A549 (cell line): ENCODE results near the gene TMEM120B.

Experiments
- JUNB ChIP-seq: fragments of >200 bp; sonication (Bioruptor Twin); formaldehyde crosslinking; IDR thresholded peaks from 2 replicates; pipeline ENCODE4 v1.6.1; 2016
- TF ChIP-seq, protein P1 (sequence below): fragments of >200 bp; sonication (Bioruptor Twin); formaldehyde crosslinking; IDR thresholded peaks from 3 replicates; pipeline ENCODE4 v1.5.1; 2016

GRCh38 chr12:121784460-121784859 lies 71.9 kb downstream of the TMEM120B start:
- TF ChIP-seq, protein P1, sequence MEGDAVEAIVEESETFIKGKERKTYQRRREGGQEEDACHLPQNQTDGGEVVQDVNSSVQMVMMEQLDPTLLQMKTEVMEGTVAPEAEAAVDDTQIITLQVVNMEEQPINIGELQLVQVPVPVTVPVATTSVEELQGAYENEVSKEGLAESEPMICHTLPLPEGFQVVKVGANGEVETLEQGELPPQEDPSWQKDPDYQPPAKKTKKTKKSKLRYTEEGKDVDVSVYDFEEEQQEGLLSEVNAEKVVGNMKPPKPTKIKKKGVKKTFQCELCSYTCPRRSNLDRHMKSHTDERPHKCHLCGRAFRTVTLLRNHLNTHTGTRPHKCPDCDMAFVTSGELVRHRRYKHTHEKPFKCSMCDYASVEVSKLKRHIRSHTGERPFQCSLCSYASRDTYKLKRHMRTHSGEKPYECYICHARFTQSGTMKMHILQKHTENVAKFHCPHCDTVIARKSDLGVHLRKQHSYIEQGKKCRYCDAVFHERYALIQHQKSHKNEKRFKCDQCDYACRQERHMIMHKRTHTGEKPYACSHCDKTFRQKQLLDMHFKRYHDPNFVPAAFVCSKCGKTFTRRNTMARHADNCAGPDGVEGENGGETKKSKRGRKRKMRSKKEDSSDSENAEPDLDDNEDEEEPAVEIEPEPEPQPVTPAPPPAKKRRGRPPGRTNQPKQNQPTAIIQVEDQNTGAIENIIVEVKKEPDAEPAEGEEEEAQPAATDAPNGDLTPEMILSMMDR = no peak
- TF ChIP-seq JUNB = peak; percentile 28; the same call in 1 of the 2 replicates
